Epithelial cell of esophagus (primary cell): Measurements from ENCODE around the gene PTPN20.
A peak's percentile ranks its signal among the peaks of the same experiment; 100 is the strongest.

Experiments used
- DNase-seq: peaks from one replicate; pipeline ENCODE4 v3.0.0; 2010; ENCODE audit warnings: low read depth
- H3K4me3 ChIP-seq: 2 replicates; pipeline ENCODE4 v1.5.1; 2011; ENCODE audit warnings: mild to moderate bottlenecking, low read length, control low read depth
- CTCF ChIP-seq: IDR thresholded peaks from 2 replicates; pipeline ENCODE4 v1.5.1; 2011; ENCODE audit warnings: low read depth, mild to moderate bottlenecking, low read length, control low read depth, inconsistent platforms; ENCODE audit not compliant: insufficient read depth; ENCODE audit errors: missing control alignments

PTPN20 gene

GRCh38 chr10:47020471-47020870 is 109.2 kb downstream of the PTPN20 start:
- H3K4me3 ChIP-seq, result no peak overlapping the region
- no peak for TF ChIP-seq CTCF
- DNase-seq, result peak; percentile 39

GRCh38 chr10:47021850-47022249 is 110.6 kb downstream of the PTPN20 start:
- H3K4me3 ChIP-seq, result no peak overlapping the region
- no peak for TF ChIP-seq CTCF
- no peak for DNase-seq

GRCh38 chr10:47022311-47023131 is 111.3 kb downstream of the PTPN20 start:
- no peak for TF ChIP-seq CTCF
- H3K4me3 ChIP-seq, result no peak overlapping the region
- DNase-seq, result no peak

GRCh38 chr10:47023237-47024045 is 112.2 kb downstream of the PTPN20 start:
- H3K4me3 ChIP-seq, result no peak overlapping the region
- no peak for TF ChIP-seq CTCF
- no peak for DNase-seq

GRCh38 chr10:47024046-47024322 is 112.8 kb downstream of the PTPN20 start:
- DNase-seq, result no peak
- TF ChIP-seq CTCF, result no peak
- H3K4me3 ChIP-seq, result no peak overlapping the region

- DNase-seq, result peak; percentile 72
- H3K4me3 ChIP-seq, result no peak overlapping the region
- peak; percentile 93 for TF ChIP-seq CTCF
These were observed 113.4 kb downstream of the PTPN20 start for GRCh38 chr10:47024399-47025252.
